Iris pigment epithelial cell (primary cell): ENCODE measurements around the gene CLEC2L.
A peak's percentile ranks its signal among the peaks of the same experiment; 100 is the strongest.
"Not testable (repeated sequence)": the region's sequence is repeated elsewhere in the genome, so short reads cannot be mapped to it uniquely, and the experiment has no call there.

ENCODE experiments used
- DNase-seq: peaks from one replicate; pipeline ENCODE4 v3.0.0-alpha.2; 2011; ENCODE audit warnings: low read depth

The CLEC2L gene

GRCh38 chr7:139523968-139524815, 707 bp downstream of the CLEC2L start:
- no peak for DNase-seq

GRCh38 chr7:139525239-139525638, 1.8 kb downstream of the CLEC2L start:
- DNase-seq: no peak

GRCh38 chr7:139525750-139526149, 2.3 kb downstream of the CLEC2L start:
- DNase-seq: no peak

GRCh38 chr7:139526578-139527544, 3.4 kb downstream of the CLEC2L start:
- DNase-seq: peak; percentile 98

GRCh38 chr7:139531094-139531493, 7.6 kb downstream of the CLEC2L start:
- DNase-seq: no peak

- no peak for DNase-seq
Measured at GRCh38 chr7:139532636-139533155, 9.2 kb downstream of the CLEC2L start.

- DNase-seq: no peak
Measured at GRCh38 chr7:139534096-139534495, 10.6 kb downstream of the CLEC2L start.

GRCh38 chr7:139534966-139535651, 11.6 kb downstream of the CLEC2L start:
- DNase-seq: no peak

- DNase-seq: no peak
Measured at GRCh38 chr7:139536152-139536551, 12.7 kb downstream of the CLEC2L start.

- no peak for DNase-seq
Measured at GRCh38 chr7:139538881-139539635, 15.6 kb downstream of the CLEC2L start.

GRCh38 chr7:139540203-139540602, 16.7 kb downstream of the CLEC2L start:
- no peak for DNase-seq

- no peak for DNase-seq
Measured at GRCh38 chr7:139541600-139542307, 18.3 kb downstream of the CLEC2L start.

GRCh38 chr7:139542308-139543151, 19.0 kb downstream of the CLEC2L start:
- DNase-seq: no peak

- DNase-seq: no peak
Measured at GRCh38 chr7:139543801-139544603, 20.5 kb downstream of the CLEC2L start.

GRCh38 chr7:139544645-139545044, 21.2 kb downstream of the CLEC2L start:
- no peak for DNase-seq

GRCh38 chr7:139548302-139549028, 25.0 kb downstream of the CLEC2L start:
- DNase-seq: no peak

GRCh38 chr7:139553991-139554700, 30.7 kb downstream of the CLEC2L start:
- not testable (repeated sequence) for DNase-seq
